Measurements from ENCODE around the gene MAPK9. TPM values are rescaled to one million over a fixed set of nuclear protein-coding genes. Genes with fewer than 3 reads are reported as not detected.

Gene MAPK9
- total RNA-seq, 1 experiment from 2014 or later: 38.6 TPM

GRCh38 chr5:180304431-180305375 is 12.8 kb upstream of the MAPK9 start:
- no peak overlapping the region for H3K27ac ChIP-seq (ENCODE audit: insufficient read length, low read depth, low read length)
- Mint-ChIP-seq H3K4me1 (peaks cover 0 to 4% of the 10 kb centered on the region in 2 experiments; a peak in 1 of 4 replicates), H3K36me3 (ENCODE audit: insufficient read depth in 1 of 3, low read depth in 3 of 3) (peaks cover 58 to 77% (median 67%) of the 10 kb centered on the region in 3 experiments), H3K9me3 (no peaks in the 10 kb centered on the region), H3K27ac (no peak overlapping the region), H3K27me3 (ENCODE audit: low read depth) (no peaks in the 10 kb centered on the region), H3K4me3 (no peak overlapping the region)
- peaks cover 3% of the 10 kb centered on the region for H4K20me1 ChIP-seq (ENCODE audit: control insufficient read depth, insufficient read depth, insufficient read length)
- WGBS (ENCODE audit: extremely low coverage, insufficient read length, low lambda C conversion rate): no CpG with 5 or more reads among the region's 18 CpGs
- no peak overlapping the region for H2BK12ac ChIP-seq (ENCODE audit: insufficient read length, low read depth, low read length)
- H3K4ac ChIP-seq (ENCODE audit: low read depth, low read length): no peak overlapping the region
- TF ChIP-seq, protein P1, sequence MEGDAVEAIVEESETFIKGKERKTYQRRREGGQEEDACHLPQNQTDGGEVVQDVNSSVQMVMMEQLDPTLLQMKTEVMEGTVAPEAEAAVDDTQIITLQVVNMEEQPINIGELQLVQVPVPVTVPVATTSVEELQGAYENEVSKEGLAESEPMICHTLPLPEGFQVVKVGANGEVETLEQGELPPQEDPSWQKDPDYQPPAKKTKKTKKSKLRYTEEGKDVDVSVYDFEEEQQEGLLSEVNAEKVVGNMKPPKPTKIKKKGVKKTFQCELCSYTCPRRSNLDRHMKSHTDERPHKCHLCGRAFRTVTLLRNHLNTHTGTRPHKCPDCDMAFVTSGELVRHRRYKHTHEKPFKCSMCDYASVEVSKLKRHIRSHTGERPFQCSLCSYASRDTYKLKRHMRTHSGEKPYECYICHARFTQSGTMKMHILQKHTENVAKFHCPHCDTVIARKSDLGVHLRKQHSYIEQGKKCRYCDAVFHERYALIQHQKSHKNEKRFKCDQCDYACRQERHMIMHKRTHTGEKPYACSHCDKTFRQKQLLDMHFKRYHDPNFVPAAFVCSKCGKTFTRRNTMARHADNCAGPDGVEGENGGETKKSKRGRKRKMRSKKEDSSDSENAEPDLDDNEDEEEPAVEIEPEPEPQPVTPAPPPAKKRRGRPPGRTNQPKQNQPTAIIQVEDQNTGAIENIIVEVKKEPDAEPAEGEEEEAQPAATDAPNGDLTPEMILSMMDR (conservative IDR thresholded peaks at IDR 0.05): no peak
- no peak overlapping the region for H4K91ac ChIP-seq (ENCODE audit: insufficient read length, low read depth, low read length)
- H4K8ac ChIP-seq (replicated peaks; ENCODE audit: insufficient read length, low read depth, low read length): no peak overlapping the region
- no peaks in the 10 kb centered on the region for H3K4me1 ChIP-seq (ENCODE audit: insufficient read depth, low read length)
- H3K27me3 ChIP-seq (ENCODE audit: insufficient read depth, low read length): no peaks in the 10 kb centered on the region
- no peaks in the 10 kb centered on the region for H3K9me3 ChIP-seq (ENCODE audit: control insufficient read depth, low read depth, low read length)
- H3K14ac ChIP-seq (ENCODE audit: insufficient read depth, low read length): no peak overlapping the region; the same call in 1 of the 2 replicates
- no peaks in the 10 kb centered on the region for H3K23me2 ChIP-seq (ENCODE audit: insufficient read length, low read depth, low read length, poor library complexity, severe bottlenecking)
- no peak overlapping the region for H2BK5ac ChIP-seq (ENCODE audit: insufficient read length, low read length)
- DNase-seq: no peak
- H4K5ac ChIP-seq (ENCODE audit: insufficient read length, low read depth, low read length): no peak overlapping the region
- H2BK20ac ChIP-seq (ENCODE audit: low read depth, low read length, poor library complexity, severe bottlenecking): no peak overlapping the region
- no peak overlapping the region for H3K18ac ChIP-seq (ENCODE audit: insufficient read length, low read depth, low read length)
- H3K23ac ChIP-seq (ENCODE audit: insufficient read length, low read depth, low read length): no peak overlapping the region
- no peaks in the 10 kb centered on the region for H3K79me1 ChIP-seq (ENCODE audit: insufficient read depth, low read depth, low read length, poor library complexity, severe bottlenecking)
- no peak overlapping the region for H3K9ac ChIP-seq (ENCODE audit: extremely low read depth, insufficient read length, low read length)
- H3K4me2 ChIP-seq (ENCODE audit: insufficient read depth, insufficient read length, low read length): no peak overlapping the region
- no peaks in the 10 kb centered on the region for H3K79me2 ChIP-seq (ENCODE audit: insufficient read depth, low read length)
- no peak overlapping the region for H2AFZ ChIP-seq (ENCODE audit: low read length)
- no peak overlapping the region for H2AK5ac ChIP-seq (ENCODE audit: insufficient read length, low read length)
- H3T11ph ChIP-seq (ENCODE audit: low read length): no peak overlapping the region
- no peak overlapping the region for H2BK120ac ChIP-seq (ENCODE audit: low read depth, low read length, poor library complexity, severe bottlenecking)
- H3K56ac ChIP-seq (ENCODE audit: insufficient read length, low read depth, low read length): no peak overlapping the region
- H2BK15ac ChIP-seq (ENCODE audit: low read depth, low read length): no peak overlapping the region

Measured in H9 (cell line).